GM21737 (cell line): Measurements from ENCODE around the gene NACC2.

Experiments
- ATAC-seq: cut with Tn5 transposase; IDR thresholded peaks from one replicate; pipeline ENCODE4 v1.9.1; 2021; ENCODE audit warnings: mild to moderate bottlenecking, moderate library complexity; ENCODE audit not compliant: unreplicated experiment

The NACC2 gene

GRCh38 chr9:136015656-136016571 is 79.2 kb downstream of the NACC2 start:
- no peak for ATAC-seq

- no peak for ATAC-seq
Measured at GRCh38 chr9:136014924-136015633, 80.0 kb downstream of the NACC2 start.

- ATAC-seq: no peak
Measured at GRCh38 chr9:136014147-136014923, 80.8 kb downstream of the NACC2 start.

GRCh38 chr9:136013524-136014034 is 81.5 kb downstream of the NACC2 start:
- no peak for ATAC-seq

- ATAC-seq: no peak
Measured at GRCh38 chr9:136013116-136013515, 82.0 kb downstream of the NACC2 start.

- ATAC-seq: no peak
Measured at GRCh38 chr9:136012651-136013050, 82.4 kb downstream of the NACC2 start.

- no peak for ATAC-seq
Measured at GRCh38 chr9:136011703-136012496, 83.2 kb downstream of the NACC2 start.

GRCh38 chr9:136011376-136011702 is 83.8 kb downstream of the NACC2 start:
- ATAC-seq: no peak

- ATAC-seq: no peak
Measured at GRCh38 chr9:136010615-136011361, 84.3 kb downstream of the NACC2 start.

- no peak for ATAC-seq
Measured at GRCh38 chr9:136010176-136010575, 84.9 kb downstream of the NACC2 start.

GRCh38 chr9:136009516-136009915 is 85.6 kb downstream of the NACC2 start:
- no peak for ATAC-seq

- no peak for ATAC-seq
Measured at GRCh38 chr9:136008693-136008997, 86.4 kb downstream of the NACC2 start.

- ATAC-seq: no peak
Measured at GRCh38 chr9:136007934-136008692, 87.0 kb downstream of the NACC2 start.

GRCh38 chr9:136007276-136007933 is 87.7 kb downstream of the NACC2 start:
- no peak for ATAC-seq

- ATAC-seq: no peak
Measured at GRCh38 chr9:136006169-136006568, 88.9 kb downstream of the NACC2 start.

GRCh38 chr9:136004712-136005111 is 90.4 kb downstream of the NACC2 start:
- no peak for ATAC-seq

GRCh38 chr9:136004219-136004618 is 90.9 kb downstream of the NACC2 start:
- no peak for ATAC-seq

- no peak for ATAC-seq
Measured at GRCh38 chr9:136003411-136004218, 91.5 kb downstream of the NACC2 start.
